HG03103 (cell line): ENCODE data around the gene ZNF524.

ENCODE experiments used
- ATAC-seq: cut with Tn5 transposase; IDR thresholded peaks from one replicate; pipeline ENCODE4 v1.9.1; 2021; ENCODE audit warnings: low read depth; ENCODE audit not compliant: unreplicated experiment

Gene ZNF524

DNA sequence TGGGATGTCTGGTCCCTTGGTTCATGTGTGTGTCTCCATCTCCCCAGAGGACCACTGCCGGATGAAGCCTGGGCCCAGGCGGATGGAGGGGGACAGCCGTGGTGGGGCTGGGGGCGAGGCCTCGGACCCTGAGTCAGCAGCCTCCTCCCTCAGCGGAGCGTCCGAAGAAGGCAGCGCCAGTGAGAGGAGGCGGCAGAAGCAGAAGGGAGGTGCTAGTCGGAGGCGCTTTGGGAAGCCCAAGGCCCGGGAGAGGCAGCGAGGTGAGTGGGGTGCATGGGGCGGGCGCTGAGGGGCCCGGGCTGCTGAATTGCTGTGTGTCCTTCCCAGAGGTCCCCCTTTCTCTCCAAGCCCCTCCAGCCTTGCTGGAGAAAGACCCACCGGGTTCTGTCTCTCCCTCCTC is 51.1 kb downstream of the ZNF524 start:
- ATAC-seq, result no peak

DNA sequence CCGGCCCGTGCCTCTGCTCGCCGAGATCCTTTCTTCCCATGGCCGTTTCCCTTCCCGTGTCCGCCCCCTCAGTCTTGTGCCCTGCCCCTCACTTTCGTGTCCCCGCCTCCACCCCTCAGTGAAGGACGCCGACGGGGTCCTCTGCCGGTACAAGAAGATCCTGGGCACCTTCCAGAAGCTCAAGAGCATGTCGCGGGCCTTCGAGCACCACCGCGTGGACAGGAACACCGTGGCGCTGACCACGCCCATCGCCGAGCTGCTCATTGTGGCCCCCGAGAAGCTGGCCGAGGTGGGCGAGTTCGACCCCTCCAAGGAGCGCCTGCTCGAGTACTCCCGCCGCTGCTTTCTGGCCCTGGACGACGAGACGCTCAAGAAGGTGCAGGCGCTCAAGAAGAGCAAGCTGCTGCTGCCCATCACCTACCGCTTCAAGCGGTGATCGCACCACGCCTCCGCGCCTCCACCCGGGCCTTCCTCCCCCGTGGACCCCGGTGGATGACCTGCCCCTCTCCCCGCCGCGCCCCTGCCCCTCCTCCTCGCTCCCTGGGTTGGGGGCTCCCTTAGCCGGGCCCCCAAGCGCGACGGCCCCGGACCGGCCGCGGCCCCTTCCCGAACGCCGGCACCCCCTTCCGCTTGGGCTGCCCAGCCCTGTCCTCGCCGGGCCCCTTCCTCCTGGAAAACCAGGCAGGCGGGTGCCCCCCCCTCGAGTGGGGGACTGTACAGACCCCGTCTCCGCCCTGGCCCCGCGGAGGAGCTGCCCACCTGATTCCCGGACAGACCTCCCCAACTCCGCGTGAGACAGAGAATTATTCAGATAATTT is 52.4 kb downstream of the ZNF524 start:
- no peak for ATAC-seq
